ENCODE measurements around the gene TGM1. TPM values are rescaled to one million over a fixed set of nuclear protein-coding genes. Genes with fewer than 3 reads are reported as not detected.

The TGM1 gene
- total RNA-seq, 1 experiment from 2014 or later: 2.9 TPM

DNA sequence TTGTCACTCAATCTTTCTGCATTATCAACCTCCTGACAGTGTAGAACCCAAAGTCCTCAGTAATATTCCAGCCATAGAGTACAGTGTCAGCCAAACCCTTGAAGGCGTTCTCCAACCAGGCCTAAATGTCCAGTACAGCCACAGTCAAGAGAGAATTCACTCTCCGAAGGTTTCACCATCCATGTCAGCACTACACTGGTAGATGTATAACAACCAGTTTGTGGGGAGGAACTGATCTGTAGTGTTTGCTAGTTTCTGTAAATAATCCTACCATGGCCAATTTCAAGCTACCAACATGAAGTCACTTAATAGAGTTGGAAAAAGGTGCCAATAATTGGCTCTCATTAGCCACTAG is 46.7 kb downstream of the TGM1 start:
- no peak for DNase-seq
- Mint-ChIP-seq H3K4me1 (peaks cover 18 to 26% of the 10 kb centered on the region in 2 experiments), H3K36me3 (ENCODE audit: insufficient read depth in 1 of 3, low read depth in 3 of 3) (peaks cover 0 to 20% (median 14%) of the 10 kb centered on the region in 3 experiments; a peak in 5 of 7 replicates), H3K4me3 (peak overlapping the region; percentile 94 to 96), H3K27me3 (ENCODE audit: low read depth) (no peaks in the 10 kb centered on the region; the same call in 1 of the 2 replicates), H3K9me3 (no peaks in the 10 kb centered on the region; a peak in 1 of 5 replicates), H3K27ac (peak overlapping the region in 2 of 3 experiments; percentile 29 to 93; a peak in 4 of 7 replicates)
- no peak overlapping the region for H3K23ac ChIP-seq (ENCODE audit: insufficient read length, low read depth, low read length)
- no peaks in the 10 kb centered on the region for H3K4me1 ChIP-seq (ENCODE audit: insufficient read depth, low read length)
- no peak overlapping the region for H3K14ac ChIP-seq (ENCODE audit: insufficient read depth, low read length)
- H3K9ac ChIP-seq (ENCODE audit: extremely low read depth, insufficient read length, low read length): no peak overlapping the region
- H3K27me3 ChIP-seq (ENCODE audit: insufficient read depth, low read length): no peaks in the 10 kb centered on the region
- H2BK120ac ChIP-seq (ENCODE audit: low read depth, low read length, poor library complexity, severe bottlenecking): no peak overlapping the region
- H2BK20ac ChIP-seq (ENCODE audit: low read depth, low read length, poor library complexity, severe bottlenecking): no peak overlapping the region
- no CpG with 5 or more reads among the region's 2 CpGs for WGBS (ENCODE audit: extremely low coverage, insufficient read length, low lambda C conversion rate)
- no peak overlapping the region for H3T11ph ChIP-seq (ENCODE audit: low read length)
- no peak overlapping the region for H3K27ac ChIP-seq (ENCODE audit: insufficient read length, low read depth, low read length)
- no peak overlapping the region for H4K91ac ChIP-seq (ENCODE audit: insufficient read length, low read depth, low read length)
- TF ChIP-seq, protein P1, sequence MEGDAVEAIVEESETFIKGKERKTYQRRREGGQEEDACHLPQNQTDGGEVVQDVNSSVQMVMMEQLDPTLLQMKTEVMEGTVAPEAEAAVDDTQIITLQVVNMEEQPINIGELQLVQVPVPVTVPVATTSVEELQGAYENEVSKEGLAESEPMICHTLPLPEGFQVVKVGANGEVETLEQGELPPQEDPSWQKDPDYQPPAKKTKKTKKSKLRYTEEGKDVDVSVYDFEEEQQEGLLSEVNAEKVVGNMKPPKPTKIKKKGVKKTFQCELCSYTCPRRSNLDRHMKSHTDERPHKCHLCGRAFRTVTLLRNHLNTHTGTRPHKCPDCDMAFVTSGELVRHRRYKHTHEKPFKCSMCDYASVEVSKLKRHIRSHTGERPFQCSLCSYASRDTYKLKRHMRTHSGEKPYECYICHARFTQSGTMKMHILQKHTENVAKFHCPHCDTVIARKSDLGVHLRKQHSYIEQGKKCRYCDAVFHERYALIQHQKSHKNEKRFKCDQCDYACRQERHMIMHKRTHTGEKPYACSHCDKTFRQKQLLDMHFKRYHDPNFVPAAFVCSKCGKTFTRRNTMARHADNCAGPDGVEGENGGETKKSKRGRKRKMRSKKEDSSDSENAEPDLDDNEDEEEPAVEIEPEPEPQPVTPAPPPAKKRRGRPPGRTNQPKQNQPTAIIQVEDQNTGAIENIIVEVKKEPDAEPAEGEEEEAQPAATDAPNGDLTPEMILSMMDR (conservative IDR thresholded peaks at IDR 0.05): no peak
- peaks cover 9% of the 10 kb centered on the region for H3K79me1 ChIP-seq (ENCODE audit: insufficient read depth, low read depth, low read length, poor library complexity, severe bottlenecking)
- H3K79me2 ChIP-seq (ENCODE audit: insufficient read depth, low read length): no peaks in the 10 kb centered on the region
- H4K8ac ChIP-seq (replicated peaks; ENCODE audit: insufficient read length, low read depth, low read length): no peak overlapping the region
- H2BK5ac ChIP-seq (ENCODE audit: insufficient read length, low read length): no peak overlapping the region
- no peak overlapping the region for H3K4ac ChIP-seq (ENCODE audit: low read depth, low read length)
- no peak overlapping the region for H4K5ac ChIP-seq (ENCODE audit: insufficient read length, low read depth, low read length)
- H3K23me2 ChIP-seq (ENCODE audit: insufficient read length, low read depth, low read length, poor library complexity, severe bottlenecking): peaks cover 11% of the 10 kb centered on the region
- peak overlapping the region; percentile 56 for H3K4me2 ChIP-seq (ENCODE audit: insufficient read depth, insufficient read length, low read length)
- H3K18ac ChIP-seq (ENCODE audit: insufficient read length, low read depth, low read length): no peak overlapping the region
- no peaks in the 10 kb centered on the region for H4K20me1 ChIP-seq (ENCODE audit: control insufficient read depth, insufficient read depth, insufficient read length)
- H3K56ac ChIP-seq (ENCODE audit: insufficient read length, low read depth, low read length): no peak overlapping the region
- H3K9me3 ChIP-seq (ENCODE audit: control insufficient read depth, low read depth, low read length): no peaks in the 10 kb centered on the region
- H2BK15ac ChIP-seq (ENCODE audit: low read depth, low read length): no peak overlapping the region
- H2BK12ac ChIP-seq (ENCODE audit: insufficient read length, low read depth, low read length): no peak overlapping the region
- no peak overlapping the region for H2AFZ ChIP-seq (ENCODE audit: low read length)
- H2AK5ac ChIP-seq (ENCODE audit: insufficient read length, low read length): no peak overlapping the region
